Peyer's patch (tissue), 4 donors: Measurements from ENCODE around the gene PITX1. TPM values are rescaled to one million over a fixed set of nuclear protein-coding genes. Genes with fewer than 3 reads are reported as not detected.

Experiments used
- DNase-seq, 3 donors: peaks; one replicate each; pipeline ENCODE4 v3.0.0-alpha.2; 2017 to 2019
- H3K27ac ChIP-seq, 4 donors: fragments of 200-600 bp; sonication (generic); one replicate each; pipeline ENCODE4 v1.5.1; 2016 to 2019
- H3K27me3 ChIP-seq, 2 donors: fragments of 200-600 bp; sonication (generic); one replicate each; pipeline ENCODE4 v1.5.1; 2019
- H3K36me3 ChIP-seq, 3 donors: fragments of 200-600 bp; sonication (generic); one replicate each; pipeline ENCODE4 v1.5.1; 2016 to 2019
- H3K4me1 ChIP-seq, 4 donors: fragments of 200-600 bp; sonication (generic); one replicate each; pipeline ENCODE4 v1.5.1; 2016 to 2019
- H3K4me3 ChIP-seq, 4 donors: fragments of 200-600 bp; sonication (generic); 1 replicate in 3 of 4; 2 replicates in 1 of 4; pipeline ENCODE4 v1.5.1; 2016 to 2019; ENCODE audit warnings: mild to moderate bottlenecking in 1 of 4
- H3K9me3 ChIP-seq, 4 donors: fragments of 200-600 bp; sonication (generic); one replicate each; pipeline ENCODE4 v1.5.1; 2016 to 2019; ENCODE audit warnings: mild to moderate bottlenecking in 1 of 4
- POLR2A ChIP-seq, 2 donors: fragments of 450-650 bp; IDR thresholded peaks; one replicate each; pipeline ENCODE4 v1.5.1; 2017; ENCODE audit warnings: antibody characterized with exemption in 2 of 2, mild to moderate bottlenecking in 2 of 2, moderate library complexity in 2 of 2
- total RNA-seq, 4 donors: library from RNA; depleted of rRNA; stranded (reverse); fragments of >200 nt; gene quantifications; one replicate each; pipeline ENCODE4 v1.1.0, GENCODE V29; 2016
- TF ChIP-seq, protein P1 (sequence below), 6 experiments: fragments of 450-650 bp in 4 of 6; fragments of 200-600 bp in 2 of 6; sonication (generic) in 1 of 6; IDR thresholded peaks; one replicate each; pipeline ENCODE4 v1.5.1; 2017 to 2019; ENCODE audit warnings: antibody characterized with exemption in 6 of 6, mild to moderate bottlenecking in 3 of 6, moderate library complexity in 1 of 6

PITX1 gene
- total RNA-seq, 4 donors from 2014 or later: 0.88 to 4.2 (median 2.5) TPM

GRCh38 chr5:135064235-135064570 is 30.2 kb upstream of the PITX1 start:
- Histone ChIP-seq H3K27me3 (no peaks in the 10 kb centered on the region), H3K4me1 (no peaks in the 10 kb centered on the region), H3K9me3 (no peaks in the 10 kb centered on the region), H3K27ac (no peak overlapping the region), H3K4me3 (no peak overlapping the region), H3K36me3 (no peaks in the 10 kb centered on the region)
- DNase-seq: peak in 1 of 3 donors; percentile 16
- TF ChIP-seq POLR2A (IDR thresholded peaks at IDR 0.05): no peak
- TF ChIP-seq, protein P1, sequence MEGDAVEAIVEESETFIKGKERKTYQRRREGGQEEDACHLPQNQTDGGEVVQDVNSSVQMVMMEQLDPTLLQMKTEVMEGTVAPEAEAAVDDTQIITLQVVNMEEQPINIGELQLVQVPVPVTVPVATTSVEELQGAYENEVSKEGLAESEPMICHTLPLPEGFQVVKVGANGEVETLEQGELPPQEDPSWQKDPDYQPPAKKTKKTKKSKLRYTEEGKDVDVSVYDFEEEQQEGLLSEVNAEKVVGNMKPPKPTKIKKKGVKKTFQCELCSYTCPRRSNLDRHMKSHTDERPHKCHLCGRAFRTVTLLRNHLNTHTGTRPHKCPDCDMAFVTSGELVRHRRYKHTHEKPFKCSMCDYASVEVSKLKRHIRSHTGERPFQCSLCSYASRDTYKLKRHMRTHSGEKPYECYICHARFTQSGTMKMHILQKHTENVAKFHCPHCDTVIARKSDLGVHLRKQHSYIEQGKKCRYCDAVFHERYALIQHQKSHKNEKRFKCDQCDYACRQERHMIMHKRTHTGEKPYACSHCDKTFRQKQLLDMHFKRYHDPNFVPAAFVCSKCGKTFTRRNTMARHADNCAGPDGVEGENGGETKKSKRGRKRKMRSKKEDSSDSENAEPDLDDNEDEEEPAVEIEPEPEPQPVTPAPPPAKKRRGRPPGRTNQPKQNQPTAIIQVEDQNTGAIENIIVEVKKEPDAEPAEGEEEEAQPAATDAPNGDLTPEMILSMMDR (IDR thresholded peaks at IDR 0.05): no peak

DNA sequence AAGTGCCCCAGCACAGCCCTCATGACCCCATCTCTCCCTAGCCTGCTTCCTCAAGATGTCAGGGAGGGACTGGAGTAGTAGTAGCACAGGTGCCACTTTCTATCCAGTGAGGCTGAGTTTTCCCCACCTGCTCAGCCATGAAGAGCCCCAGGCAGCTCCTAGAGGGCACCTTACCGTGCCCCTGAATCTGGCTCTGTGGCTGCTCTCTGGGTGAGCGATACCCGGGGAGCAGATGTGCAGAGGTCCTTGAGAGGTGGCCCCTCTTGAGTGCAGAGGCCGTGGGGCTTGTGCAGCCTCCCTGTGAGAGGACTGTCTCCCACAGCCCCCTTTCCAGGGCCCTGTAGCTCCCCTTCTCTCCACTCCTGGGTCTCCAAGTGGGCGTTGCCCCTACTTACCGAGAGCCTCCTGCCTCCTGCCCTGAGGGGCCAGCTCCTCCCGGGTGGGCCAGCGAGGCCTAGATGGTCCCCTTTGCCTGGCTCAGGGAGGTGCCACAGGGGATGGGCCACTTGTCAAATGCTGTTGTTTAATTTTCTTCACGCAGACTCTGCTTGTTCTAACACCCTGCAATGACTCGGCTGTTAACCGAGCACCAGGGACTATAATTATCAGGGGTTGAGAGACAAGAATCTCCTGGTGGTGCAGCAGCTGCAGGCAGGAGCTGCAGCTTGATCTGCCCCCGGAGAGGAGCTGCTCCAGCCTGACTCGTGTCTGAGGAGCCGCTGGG is 29.6 kb upstream of the PITX1 start:
- peak in 1 of 3 donors; percentile 34 for DNase-seq
- TF ChIP-seq POLR2A (IDR thresholded peaks at IDR 0.05): no peak
- TF ChIP-seq, protein P1 (IDR thresholded peaks at IDR 0.05): no peak

DNA sequence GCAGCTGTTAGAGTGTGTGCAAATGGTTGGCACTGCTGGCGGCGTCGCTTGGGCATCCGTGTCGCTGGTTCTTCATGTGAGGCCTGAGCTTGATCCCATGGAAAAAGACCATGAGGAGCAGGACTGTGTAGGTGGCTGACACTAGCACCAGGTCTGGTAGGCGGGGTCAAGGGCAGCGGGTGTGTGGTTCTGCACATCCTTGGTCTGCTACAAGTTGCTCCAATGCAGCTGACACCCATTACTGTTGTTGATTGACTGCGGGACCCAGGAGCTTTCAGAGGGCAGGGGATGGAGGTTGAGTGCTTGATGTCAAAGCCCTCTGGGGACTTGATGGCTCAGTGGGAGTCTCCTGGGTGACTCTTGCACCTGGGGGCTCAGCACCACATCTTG is 29.0 kb upstream of the PITX1 start:
- no peak for DNase-seq
- no peaks in the 10 kb centered on the region for H3K9me3 ChIP-seq
- TF ChIP-seq POLR2A (IDR thresholded peaks at IDR 0.05): no peak
- TF ChIP-seq, protein P1 (IDR thresholded peaks at IDR 0.05): no peak
- no peaks in the 10 kb centered on the region for H3K4me1 ChIP-seq
- no peaks in the 10 kb centered on the region for H3K27me3 ChIP-seq
- H3K27ac ChIP-seq: no peak overlapping the region
- H3K36me3 ChIP-seq: no peaks in the 10 kb centered on the region
- H3K4me3 ChIP-seq: no peak overlapping the region

More for the DNA sequence above, 29.6 kb upstream of the PITX1 start:
- Histone ChIP-seq H3K9me3 (no peaks in the 10 kb centered on the region), H3K4me1 (no peaks in the 10 kb centered on the region), H3K27me3 (no peaks in the 10 kb centered on the region), H3K27ac (no peak overlapping the region), H3K4me3 (no peak overlapping the region), H3K36me3 (no peaks in the 10 kb centered on the region)

DNA sequence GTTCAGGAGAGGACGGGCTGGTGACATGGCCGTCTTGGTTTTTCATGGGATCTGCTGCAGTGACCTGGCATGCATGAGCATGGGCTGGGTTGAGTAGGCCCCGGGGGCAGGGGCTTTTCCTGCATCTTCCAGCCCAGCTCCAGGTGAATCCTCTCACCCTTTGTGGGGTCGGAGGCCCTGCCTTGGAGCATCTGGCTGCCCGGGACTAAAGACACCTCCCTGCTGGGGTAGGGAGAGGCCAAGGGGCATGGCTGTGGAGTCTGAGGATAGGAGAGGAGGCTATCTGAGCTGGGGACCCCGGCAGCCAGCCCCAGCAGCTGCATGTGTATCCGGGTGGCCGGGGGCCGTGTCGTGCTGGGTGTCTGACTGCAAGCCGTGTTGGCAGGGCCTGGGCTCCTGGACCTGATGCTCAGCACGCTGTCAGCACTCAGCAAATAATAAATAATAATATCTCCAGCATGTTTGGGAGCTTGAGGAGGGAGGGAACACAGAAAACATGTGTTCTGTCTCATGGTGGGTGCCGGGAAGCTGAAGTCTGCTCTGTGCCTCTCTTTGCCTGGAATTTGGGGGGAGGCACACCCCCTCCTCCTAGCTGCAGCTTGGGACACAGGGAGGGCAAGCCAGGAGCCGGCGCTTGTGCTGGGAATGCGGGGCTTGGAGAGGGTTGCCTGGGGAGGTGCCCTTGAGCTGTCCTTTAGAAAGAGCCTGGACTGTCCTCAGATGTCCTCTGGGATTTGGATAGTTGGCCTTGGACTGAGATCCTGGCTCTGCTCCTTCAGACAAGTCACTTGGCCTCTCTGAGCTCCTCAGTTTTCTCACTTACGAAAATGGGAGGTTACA is 28.4 kb upstream of the PITX1 start:
- DNase-seq: no peak

GRCh38 chr5:135061001-135061400 is 27.0 kb upstream of the PITX1 start:
- DNase-seq: no peak
- no peaks in the 10 kb centered on the region for H3K9me3 ChIP-seq
- H3K36me3 ChIP-seq: no peaks in the 10 kb centered on the region
- TF ChIP-seq, protein P1 (IDR thresholded peaks at IDR 0.05): no peak
- no peak for TF ChIP-seq POLR2A (IDR thresholded peaks at IDR 0.05)
- no peaks in the 10 kb centered on the region for H3K4me1 ChIP-seq
- no peaks in the 10 kb centered on the region for H3K27me3 ChIP-seq
- H3K27ac ChIP-seq: no peak overlapping the region
- no peak overlapping the region for H3K4me3 ChIP-seq

More for the DNA sequence above, 28.4 kb upstream of the PITX1 start:
- Histone ChIP-seq H3K4me3 (no peak overlapping the region), H3K36me3 (no peaks in the 10 kb centered on the region), H3K4me1 (no peaks in the 10 kb centered on the region), H3K27ac (no peak overlapping the region), H3K9me3 (no peaks in the 10 kb centered on the region), H3K27me3 (no peaks in the 10 kb centered on the region)
- no peak for TF ChIP-seq POLR2A (IDR thresholded peaks at IDR 0.05)
- TF ChIP-seq, protein P1 (IDR thresholded peaks at IDR 0.05): no peak
